Measurements from ENCODE around the gene KIF7.

Gene KIF7

GRCh38 chr15:89647191-89647851, 7.9 kb downstream of the KIF7 start:
- DNase-seq (ENCODE audit: low read depth): peak; percentile 24

- DNase-seq (ENCODE audit: low read depth): no peak
Observed at GRCh38 chr15:89646416-89647141, 8.7 kb downstream of the KIF7 start.

- no peak for DNase-seq (ENCODE audit: low read depth)
Observed at GRCh38 chr15:89645680-89646079, 9.6 kb downstream of the KIF7 start.

GRCh38 chr15:89642106-89642505, 13.2 kb downstream of the KIF7 start:
- DNase-seq (ENCODE audit: low read depth): no peak

- no peak for DNase-seq (ENCODE audit: low read depth)
Observed at GRCh38 chr15:89641053-89641452, 14.2 kb downstream of the KIF7 start.

- no peak for DNase-seq (ENCODE audit: low read depth)
Observed at GRCh38 chr15:89640245-89640644, 15.0 kb downstream of the KIF7 start.

GRCh38 chr15:89633585-89633984, 21.7 kb downstream of the KIF7 start:
- no peak for DNase-seq (ENCODE audit: low read depth)

- no peak for DNase-seq (ENCODE audit: low read depth)
Observed at GRCh38 chr15:89632563-89633430, 22.5 kb downstream of the KIF7 start.

- no peak for DNase-seq (ENCODE audit: low read depth)
Observed at GRCh38 chr15:89631902-89632264, 23.4 kb downstream of the KIF7 start.

- no peak for DNase-seq (ENCODE audit: low read depth)
Observed at GRCh38 chr15:89630974-89631901, 24.0 kb downstream of the KIF7 start.

- DNase-seq (ENCODE audit: low read depth): no peak
Observed at GRCh38 chr15:89630260-89630659, 25.0 kb downstream of the KIF7 start.

GRCh38 chr15:89629829-89630228, 25.4 kb downstream of the KIF7 start:
- no peak for DNase-seq (ENCODE audit: low read depth)

- DNase-seq (ENCODE audit: low read depth): no peak
Observed at GRCh38 chr15:89628806-89629715, 26.2 kb downstream of the KIF7 start.

- DNase-seq (ENCODE audit: low read depth): no peak
Observed at GRCh38 chr15:89628301-89628700, 27.0 kb downstream of the KIF7 start.

GRCh38 chr15:89627256-89627970, 27.9 kb downstream of the KIF7 start:
- DNase-seq (ENCODE audit: low read depth): no peak

GRCh38 chr15:89625716-89626115, 29.6 kb downstream of the KIF7 start:
- DNase-seq (ENCODE audit: low read depth): no peak

GRCh38 chr15:89623165-89623564, 32.1 kb downstream of the KIF7 start:
- DNase-seq (ENCODE audit: low read depth): no peak

- no peak for DNase-seq (ENCODE audit: low read depth)
Observed at GRCh38 chr15:89621547-89621946, 33.7 kb downstream of the KIF7 start.

GRCh38 chr15:89616228-89616627, 39.0 kb downstream of the KIF7 start:
- DNase-seq (ENCODE audit: low read depth): no peak

GRCh38 chr15:89615135-89615534, 40.1 kb downstream of the KIF7 start:
- no peak for DNase-seq (ENCODE audit: low read depth)

All from stimulated activated CD8-positive, alpha-beta memory T cell treated with anti-CD3 and anti-CD28 coated beads, Interleukin-15, amount 100 ng/mL, for 1 hour (primary cell).